K562 (cell line): ENCODE results near the gene PSD4. TPM values are rescaled to one million over a fixed set of nuclear protein-coding genes. Genes with fewer than 3 reads are reported as not detected.
A peak's percentile ranks its signal among the peaks of the same experiment; 100 is the strongest.

Experiments used
- ATAC-seq: fragments of 200-7000 bp; cut with Tn5 transposase; 3 replicates; pipeline ENCODE4 v1.9.1; 2020; ENCODE audit warnings: moderate library complexity
- BruUV-seq: library from RNA; stranded (reverse); fragments of 400-500 nt; replicated peaks from 2 replicates; lab custom pipeline; 2021; lab: Mats Ljungman, UMichigan
- CTCF ChIA-PET: fragments of 300-600 bp; formaldehyde crosslinking; extraction: SDS; loops from one replicate; lab custom pipeline; 2021; ENCODE audit warnings: low intra/inter-chr PET ratio; lab: Yijun Ruan, JAX
- POLR2A ChIA-PET: fragments of 300-600, 350-650 bp; sonication (Branson Sonifier 250); formaldehyde crosslinking; extraction: SDS; loops from one replicate; lab custom pipeline; 2021; ENCODE audit warnings: antibody characterized with exemption, inconsistent platforms; lab: Yijun Ruan, JAX
- DNase-seq, 4 experiments: peaks; one replicate each; pipeline versions ENCODE4 v3.0.0 to v3.0.0-alpha.2; 2011 to 2018; ENCODE audit warnings: low spot score in 3 of 4, mixed read lengths in 3 of 4; ENCODE audit errors: extremely low read depth in 1 of 4
- FAIRE-seq: peaks from 2 replicates; lab custom pipeline; 2011; peaks lifted over from hg19 to GRCh38; lab: Jason Lieb, UNC
- H2AFZ ChIP-seq: 2 replicates; pipeline ENCODE4 v1.6.0; 2011; ENCODE audit warnings: low read depth, low read length, control low read depth, inconsistent platforms
- H3K27ac ChIP-seq: fragments of 200-600 bp; 3 replicates; pipeline ENCODE4 v1.8.0; 2011; ENCODE audit warnings: low read depth, mild to moderate bottlenecking, control low read depth, inconsistent platforms, low read length, moderate library complexity, mixed read lengths; ENCODE audit errors: extremely low read depth
- H3K27me3 ChIP-seq, 2 experiments: fragments of 300-600 bp in 1 of 2; 2 replicates in 1 of 2; 3 replicates in 1 of 2; pipeline versions ENCODE4 v1.6.0 to v1.8.0; 2011; ENCODE audit warnings: inconsistent platforms in 2 of 2, low read length in 2 of 2, mild to moderate bottlenecking in 1 of 2, mixed read lengths in 1 of 2, moderate library complexity in 1 of 2; ENCODE audit not compliant: control insufficient read depth in 2 of 2, insufficient read depth in 2 of 2
- H3K36me3 ChIP-seq: fragments of 300-600 bp; 3 replicates; pipeline ENCODE4 v1.8.0; 2011; ENCODE audit warnings: mild to moderate bottlenecking, low read length, inconsistent platforms; ENCODE audit not compliant: control insufficient read depth, insufficient read depth
- H3K4me1 ChIP-seq, 2 experiments: fragments of 200-600 bp in 1 of 2; replicated peaks in 1 of 2; 2 replicates in 1 of 2; 3 replicates in 1 of 2; pipeline versions ENCODE4 v1.5.1 to v1.8.0; 2011; ENCODE audit warnings: inconsistent platforms in 2 of 2, low read length in 2 of 2, mild to moderate bottlenecking in 1 of 2, mixed read lengths in 1 of 2, moderate library complexity in 1 of 2; ENCODE audit not compliant: control insufficient read depth in 2 of 2, insufficient read depth in 2 of 2
- H3K4me2 ChIP-seq: 2 replicates; pipeline ENCODE4 v1.6.1; 2011; ENCODE audit warnings: low read length, control low read depth, inconsistent platforms, mixed read lengths; ENCODE audit not compliant: insufficient read depth
- H3K4me3 ChIP-seq: fragments of 200-600 bp; sonication (generic), shearing (Covaris generic); 2 replicates; pipeline ENCODE4 v1.5.1; 2016; ENCODE audit warnings: control low read depth, inconsistent platforms
- H3K79me2 ChIP-seq: fragments of 200-600 bp; 3 replicates; pipeline ENCODE4 v1.8.0; 2011; ENCODE audit warnings: low read length, inconsistent platforms; ENCODE audit not compliant: control insufficient read depth, insufficient read depth
- H3K9ac ChIP-seq, 2 experiments: 2 replicates each; pipeline versions ENCODE4 v1.6.0 to v1.6.1; 2011; ENCODE audit warnings: low read depth in 2 of 2, low read length in 2 of 2, control low read depth in 1 of 2, inconsistent platforms in 1 of 2, mild to moderate bottlenecking in 1 of 2, mixed read lengths in 1 of 2; ENCODE audit not compliant: insufficient read depth in 1 of 2
- H3K9me1 ChIP-seq: one replicate; pipeline ENCODE4 v1.6.0; 2011; ENCODE audit warnings: inconsistent platforms, mild to moderate bottlenecking, low read length, moderate library complexity; ENCODE audit not compliant: control insufficient read depth, insufficient read depth
- H3K9me3 ChIP-seq: replicated peaks from 2 replicates; pipeline ENCODE4 v1.5.1; 2011; ENCODE audit warnings: low read depth, low read length, inconsistent platforms; ENCODE audit not compliant: control insufficient read depth, insufficient read depth
- H4K20me1 ChIP-seq: replicated peaks from 2 replicates; pipeline ENCODE4 v1.6.1; 2011; ENCODE audit warnings: low read length, inconsistent platforms, mixed read lengths; ENCODE audit not compliant: control insufficient read depth, insufficient read depth
- ZNF224 ChIP-seq: sonication (generic); formaldehyde crosslinking; IDR thresholded peaks from 2 replicates; pipeline ENCODE4 v1.8.0; 2022; ENCODE audit warnings: mild to moderate bottlenecking, missing genetic modification reagents
- ZNF318 ChIP-seq, 2 experiments: fragments of 450-650 bp; IDR thresholded peaks; 2 replicates each; pipeline ENCODE4 v1.6.1; 2016; ENCODE audit warnings: mild to moderate bottlenecking in 2 of 2, borderline replicate concordance in 1 of 2, low read depth in 1 of 2, moderate library complexity in 1 of 2
- WGBS: fragments of 100-300 bp; shearing (Covaris generic); methylation state at CpG from one replicate; pipeline ENCODE4 v1.1.6; 2016; ENCODE audit warnings: low coverage, mixed read lengths; ENCODE audit not compliant: insufficient coverage; ENCODE audit errors: missing lambda C conversion rate; 5-methylcytosine and 5-hydroxymethylcytosine counted together
- in situ Hi-C: fragments of 300-500 bp; cut with MboI; formaldehyde crosslinking; loops from 4 replicates; pipeline ENCODE4 v1.15.0; 2018; ENCODE audit warnings: inconsistent platforms, mixed read lengths
- intact Hi-C: fragments of 100-400 bp; cut with micrococcal nuclease; formaldehyde crosslinking; loops from 2 replicates; pipeline ENCODE4 v1.14.2; 2022
- polyA plus RNA-seq, 8 experiments: library from polyadenylated mRNA; depleted of rRNA in 4 of 8; stranded (reverse) in 5 of 8; unstranded in 3 of 8; fragments of >200 nt; fragmentation: Nextera tagmentation in 2 of 8; fragmentation: Illumina TruSeq in 1 of 8; extraction: Ambion mirVana in 2 of 8; extraction: Trizol in 1 of 8; gene quantifications; 2 replicates each; pipeline versions ENCODE4 v1.2.1 to v1.2.3, GENCODE V29; 2011 to 2014; ENCODE audit warnings: inconsistent platforms in 1 of 8, missing spikeins in 1 of 8
- total RNA-seq, 7 experiments: library from RNA; depleted of rRNA in 6 of 7; stranded (reverse); fragments of >200 nt in 6 of 7; fragmentation: Illumina TruSeq in 2 of 7; extraction: Trizol in 2 of 7; gene quantifications; 2 replicates each; pipeline versions ENCODE4 v1.2.1 to v1.2.3, GENCODE V29; 2011 to 2021; ENCODE audit warnings: low replicate concordance in 1 of 7

PSD4 gene
- total and polyA plus RNA-seq, 9 of the 15 experiments (the other 6 are each of a cell fraction or from before 2014, with no cell fraction given) = 0.46 to 54.0 (median 20.8) TPM

- Histone ChIP-seq H3K27ac (no peak overlapping the region), H4K20me1 (no peaks in the 10 kb centered on the region; the same call in 1 of the 2 replicates), H3K36me3 (no peaks in the 10 kb centered on the region; the same call in 2 of the 3 replicates), H3K4me1 (peaks cover 6 to 22% of the 10 kb centered on the region in 2 experiments), H3K4me2 (no peak overlapping the region), H3K9ac (peak overlapping the region in 1 of 2 experiments; percentile 15; a peak in 1 of 4 replicates), H3K4me3 (no peak overlapping the region), H3K9me1 (peaks cover 6% of the 10 kb centered on the region), H2AFZ (no peak overlapping the region), H3K79me2 (no peaks in the 10 kb centered on the region), H3K9me3 (no peaks in the 10 kb centered on the region), H3K27me3 (no peaks in the 10 kb centered on the region)
- no peak for TF ChIP-seq ZNF224 (CRISPR knock-in tag)
- TF ChIP-seq ZNF318 (IDR thresholded peaks at IDR 0.05; ENCODE audit: borderline replicate concordance in 1 of 2, low read depth in 1 of 2) = no peak
- WGBS = 83% methylated on average over 11 of the region's 14 CpGs
- BruUV-seq = no TSS peak
- CTCF ChIA-PET = no interaction called here
- POLR2A ChIA-PET = interaction anchor here (0.6 to 0.7 kb wide), 2 partner anchors 140 to 202 kb away, joined by 3 read pairs; no protein-coding TSS in a partner anchor
- FAIRE-seq = no peak
- intact Hi-C loops = no loop called here
- ATAC-seq = no peak
- no peak for DNase-seq
- in situ Hi-C loops = no loop called here
Observed at GRCh38 chr2:113246606-113247005, 72.8 kb downstream of the PSD4 start.
